Naive thymus-derived CD4-positive, alpha-beta T cell (primary cell): Measurements from ENCODE around the gene IMPA2. TPM values are rescaled to one million over a fixed set of nuclear protein-coding genes. Genes with fewer than 3 reads are reported as not detected.

Source experiments
- ATAC-seq: fragments of 150-1000 bp; cut with Tn5 transposase; 2 replicates; pipeline ENCODE4 v1.10.0; 2021; ENCODE audit warnings: mild to moderate bottlenecking, moderate library complexity
- CTCF ChIA-PET: fragments of 350-600 bp; sonication (Branson Sonifier 250); formaldehyde crosslinking; loops from one replicate; lab custom pipeline; 2021; ENCODE audit warnings: antibody characterized with exemption; lab: Charles Lee
- POLR2A ChIA-PET: fragments of 350-600 bp; sonication (Branson Sonifier 250); formaldehyde crosslinking; loops from one replicate; lab custom pipeline; 2021; ENCODE audit warnings: antibody characterized with exemption, inconsistent platforms; lab: Charles Lee
- DNase-seq, 9 donors: peaks; one replicate each; pipeline versions ENCODE4 v3.0.0 to v3.0.0-alpha.2; 2020 to 2022; ENCODE audit warnings: mixed read lengths in 1 of 9
- H3K27ac ChIP-seq: one replicate; pipeline ENCODE4 v1.7.0; 2013; ENCODE audit warnings: mild to moderate bottlenecking, low read depth, low read length, moderate library complexity
- H3K27me3 ChIP-seq, 2 donors: one replicate each; pipeline ENCODE4 v1.7.0; 2013; ENCODE audit warnings: low read length in 2 of 2, mild to moderate bottlenecking in 2 of 2, moderate library complexity in 2 of 2; ENCODE audit not compliant: control insufficient read depth in 2 of 2, insufficient read depth in 2 of 2
- H3K36me3 ChIP-seq, 3 experiments: 1 replicate in 2 of 3; 2 replicates in 1 of 3; pipeline ENCODE4 v1.7.0; 2013; ENCODE audit warnings: low read length in 3 of 3, mild to moderate bottlenecking in 3 of 3, moderate library complexity in 1 of 3; ENCODE audit not compliant: insufficient read depth in 3 of 3, control insufficient read depth in 2 of 3
- H3K4me1 ChIP-seq, 2 donors: one replicate each; pipeline ENCODE4 v1.7.0; 2013; ENCODE audit warnings: low read length in 2 of 2, mild to moderate bottlenecking in 2 of 2, moderate library complexity in 1 of 2; ENCODE audit not compliant: control insufficient read depth in 2 of 2, insufficient read depth in 2 of 2
- H3K4me3 ChIP-seq: 2 replicates; pipeline ENCODE4 v1.7.0; 2013; ENCODE audit warnings: mild to moderate bottlenecking, low read length
- H3K9me3 ChIP-seq, 3 experiments: 1 replicate in 2 of 3; 2 replicates in 1 of 3; pipeline ENCODE4 v1.7.0; 2013; ENCODE audit warnings: low read length in 3 of 3; ENCODE audit not compliant: control insufficient read depth in 2 of 3
- H3K27ac Mint-ChIP-seq, 9 donors: one replicate each; pipeline ENCODE4 v1.8.0; 2020 to 2022; ENCODE audit warnings: mixed read lengths in 9 of 9, mild to moderate bottlenecking in 8 of 9, moderate library complexity in 5 of 9, inconsistent platforms in 2 of 9
- H3K27me3 Mint-ChIP-seq, 5 donors: one replicate each; pipeline ENCODE4 v1.8.0; 2021 to 2022; ENCODE audit warnings: mixed read lengths in 5 of 5, mild to moderate bottlenecking in 1 of 5
- H3K36me3 Mint-ChIP-seq, 5 donors: one replicate each; pipeline ENCODE4 v1.8.0; 2020 to 2022; ENCODE audit warnings: mixed read lengths in 5 of 5, mild to moderate bottlenecking in 3 of 5, inconsistent platforms in 1 of 5
- H3K4me1 Mint-ChIP-seq, 7 donors: one replicate each; pipeline ENCODE4 v1.8.0; 2020 to 2022; ENCODE audit warnings: mixed read lengths in 7 of 7, mild to moderate bottlenecking in 3 of 7, inconsistent platforms in 1 of 7
- H3K4me3 Mint-ChIP-seq, 10 donors: one replicate each; pipeline ENCODE4 v1.8.0; 2020 to 2022; ENCODE audit warnings: mild to moderate bottlenecking in 10 of 10, mixed read lengths in 10 of 10, moderate library complexity in 6 of 10, inconsistent platforms in 2 of 10
- H3K9me3 Mint-ChIP-seq, 11 donors: one replicate each; pipeline ENCODE4 v1.8.0; 2020 to 2022; ENCODE audit warnings: mixed read lengths in 11 of 11, mild to moderate bottlenecking in 4 of 11, inconsistent platforms in 1 of 11, moderate library complexity in 1 of 11
- intact Hi-C, 2 donors: fragments of 100-400 bp; cut with micrococcal nuclease; formaldehyde crosslinking; loops; one replicate each; pipeline ENCODE4 v1.15.1; 2023
- polyA plus RNA-seq, 2 donors: library from polyadenylated mRNA; unstranded; fragments of 300-500 nt; fragmentation: Illumina TruSeq; gene quantifications; one replicate each; pipeline ENCODE4 v1.2.3, GENCODE V29; 2021
- total RNA-seq, 6 experiments: library from RNA in 5 of 6; stranded (reverse) in 5 of 6; gene quantifications; 1 replicate in 5 of 6; 2 replicates in 1 of 6; pipeline ENCODE4 v1.2.3 and lab custom pipeline; 2021 to 2026

IMPA2 gene
- total and polyA plus RNA-seq, 7 experiments from 2014 or later: 4.9 to 27.8 (median 7.8) TPM

DNA sequence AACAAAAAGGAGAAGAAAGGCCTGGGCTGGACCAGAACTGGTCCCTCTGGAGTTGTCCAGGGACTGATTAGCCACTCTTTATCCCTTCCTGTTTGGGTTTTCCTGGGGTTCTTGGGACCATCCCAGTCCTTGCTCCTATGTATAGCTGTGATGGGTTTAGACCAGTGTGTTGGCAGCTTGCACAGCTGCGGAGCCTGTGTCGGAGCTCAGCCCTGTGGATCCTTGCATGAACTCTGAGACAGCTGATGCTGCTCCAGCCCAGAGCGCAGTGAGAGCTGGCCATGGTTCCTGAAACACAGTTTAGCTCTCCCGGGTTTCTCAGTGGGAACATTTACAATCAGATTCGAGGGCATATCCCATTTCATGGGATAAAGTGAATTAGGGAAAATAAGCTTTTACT lies 16.9 kb downstream of the IMPA2 start:
- no peaks in the 10 kb centered on the region for H3K27me3 ChIP-seq
- ATAC-seq (no peak), DNase-seq (no peak)
- intact Hi-C loops: no loop called here
- H3K4me3 ChIP-seq: no peak overlapping the region
- Mint-ChIP-seq H3K9me3 (no peaks in the 10 kb centered on the region), H3K27ac (no peak overlapping the region), H3K27me3 (no peaks in the 10 kb centered on the region), H3K36me3 (peaks cover 0 to 3% (median 0%) of the 10 kb centered on the region in 5 donors), H3K4me1 (peaks cover 9 to 21% (median 14%) of the 10 kb centered on the region in 7 donors), H3K4me3 (no peak overlapping the region)
- H3K9me3 ChIP-seq: no peaks in the 10 kb centered on the region
- ChIA-PET POLR2A (no interaction called here), CTCF (interaction anchor here (1.5 to 10.1 kb wide), 3 partner anchors 9 to 149 kb away, joined by 3 to 162 read pairs (median 3); no protein-coding TSS in a partner anchor)
- no peaks in the 10 kb centered on the region for H3K36me3 ChIP-seq
- H3K27ac ChIP-seq: no peak overlapping the region
- peaks cover 0 to 6% of the 10 kb centered on the region in 2 donors for H3K4me1 ChIP-seq

- H3K27ac ChIP-seq: no peak overlapping the region
- intact Hi-C loops: no loop called here
- Mint-ChIP-seq H3K9me3 (no peaks in the 10 kb centered on the region), H3K4me3 (no peak overlapping the region), H3K27ac (no peak overlapping the region), H3K27me3 (no peaks in the 10 kb centered on the region), H3K36me3 (peaks cover 0 to 3% (median 0%) of the 10 kb centered on the region in 5 donors), H3K4me1 (peaks cover 9 to 21% (median 14%) of the 10 kb centered on the region in 7 donors)
- POLR2A ChIA-PET: no interaction called here
- no peak for ATAC-seq
- no peak overlapping the region for H3K4me3 ChIP-seq
- no peaks in the 10 kb centered on the region for H3K9me3 ChIP-seq
- no peaks in the 10 kb centered on the region for H3K27me3 ChIP-seq
- H3K4me1 ChIP-seq: peaks cover 0 to 6% of the 10 kb centered on the region in 2 donors
- CTCF ChIA-PET: interaction anchor here (1.5 to 10.1 kb wide), 3 partner anchors 10 to 150 kb away, joined by 3 to 162 read pairs (median 3); no protein-coding TSS in a partner anchor
- H3K36me3 ChIP-seq: no peaks in the 10 kb centered on the region
- DNase-seq: no peak
Observed at GRCh38 chr18:11999429-11999828, 18.1 kb downstream of the IMPA2 start.

DNA sequence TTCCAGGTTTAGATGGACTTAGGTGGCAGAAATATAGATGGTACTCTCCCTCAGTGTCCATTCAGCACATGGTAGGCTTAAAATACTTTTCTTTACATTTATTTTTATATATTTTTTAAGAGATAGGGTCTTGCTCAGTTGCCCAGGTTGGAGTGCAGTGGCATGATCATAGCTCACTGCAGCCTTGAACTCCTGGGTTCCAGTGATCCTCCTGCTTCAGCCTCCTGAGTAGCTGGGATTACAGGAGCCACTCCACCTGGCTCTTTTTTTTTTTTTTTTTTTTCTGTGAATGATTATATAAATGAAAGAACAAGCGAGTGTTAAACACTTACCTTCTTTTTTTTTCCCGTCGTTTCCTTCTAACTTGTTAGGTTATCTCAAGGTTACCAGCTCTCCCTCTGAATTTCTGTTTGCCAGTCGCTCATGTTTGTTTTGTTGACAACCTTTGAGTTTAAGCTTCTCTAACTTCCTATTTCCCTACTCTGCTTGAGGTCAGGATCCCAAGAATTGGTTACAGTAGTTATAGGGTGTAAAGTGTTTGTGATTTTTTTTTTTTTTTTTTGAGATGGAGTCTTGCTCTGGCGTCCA lies 18.9 kb downstream of the IMPA2 start:
- peaks cover 9 to 15% (median 14%) of the 10 kb centered on the region in 7 donors for H3K4me1 Mint-ChIP-seq
- Histone ChIP-seq H3K27me3 (no peaks in the 10 kb centered on the region), H3K4me1 (peaks cover 0 to 6% of the 10 kb centered on the region in 2 donors), H3K4me3 (no peak overlapping the region), H3K9me3 (no peaks in the 10 kb centered on the region), H3K36me3 (no peaks in the 10 kb centered on the region), H3K27ac (no peak overlapping the region)
- peaks cover 0 to 6% (median 0%) of the 10 kb centered on the region in 5 donors for H3K36me3 Mint-ChIP-seq
- no peaks in the 10 kb centered on the region for H3K9me3 Mint-ChIP-seq
- ChIA-PET CTCF (interaction anchor here (0.6 kb wide), 1 partner anchor 63 kb away, joined by 4 read pairs; no protein-coding TSS in a partner anchor), POLR2A (no interaction called here)
- intact Hi-C loops: no loop called here
- no peak overlapping the region for H3K4me3 Mint-ChIP-seq
- DNase-seq (no peak), ATAC-seq (no peak)
- H3K27ac Mint-ChIP-seq: no peak overlapping the region
- H3K27me3 Mint-ChIP-seq: no peaks in the 10 kb centered on the region

DNA sequence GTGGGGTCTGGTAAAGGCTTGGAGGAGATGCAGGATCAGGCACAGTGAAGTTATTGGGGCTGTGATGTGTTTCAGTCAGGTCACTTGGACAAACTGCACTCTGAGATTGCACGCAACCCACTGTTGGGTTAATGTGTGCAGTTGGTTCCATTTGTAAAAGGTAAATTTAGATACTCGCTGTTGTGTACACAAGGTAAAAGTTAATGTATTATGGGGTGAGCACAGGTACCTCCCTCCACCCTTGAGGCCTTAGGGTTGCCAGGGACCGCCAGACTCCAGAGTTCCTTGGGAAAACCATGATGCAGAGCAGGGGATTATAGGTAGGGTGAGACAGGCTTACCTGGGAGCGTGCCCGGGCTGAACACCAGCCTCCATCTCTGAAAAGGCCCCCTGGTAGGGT lies 20.1 kb downstream of the IMPA2 start:
- Mint-ChIP-seq H3K4me1 (peaks cover 0 to 5% (median 4%) of the 10 kb centered on the region in 7 donors), H3K9me3 (no peaks in the 10 kb centered on the region), H3K4me3 (no peak overlapping the region), H3K36me3 (peaks cover 0 to 7% (median 0%) of the 10 kb centered on the region in 5 donors), H3K27ac (peak overlapping the region in 1 of 9 donors; percentile 43), H3K27me3 (no peaks in the 10 kb centered on the region)
- Histone ChIP-seq H3K4me1 (no peaks in the 10 kb centered on the region), H3K27ac (no peak overlapping the region), H3K9me3 (no peaks in the 10 kb centered on the region), H3K36me3 (no peaks in the 10 kb centered on the region), H3K27me3 (no peaks in the 10 kb centered on the region), H3K4me3 (no peak overlapping the region)
- intact Hi-C loops: no loop called here
- CTCF ChIA-PET: no interaction called here
- POLR2A ChIA-PET: no interaction called here
- no peak for DNase-seq
- no peak for ATAC-seq

DNA sequence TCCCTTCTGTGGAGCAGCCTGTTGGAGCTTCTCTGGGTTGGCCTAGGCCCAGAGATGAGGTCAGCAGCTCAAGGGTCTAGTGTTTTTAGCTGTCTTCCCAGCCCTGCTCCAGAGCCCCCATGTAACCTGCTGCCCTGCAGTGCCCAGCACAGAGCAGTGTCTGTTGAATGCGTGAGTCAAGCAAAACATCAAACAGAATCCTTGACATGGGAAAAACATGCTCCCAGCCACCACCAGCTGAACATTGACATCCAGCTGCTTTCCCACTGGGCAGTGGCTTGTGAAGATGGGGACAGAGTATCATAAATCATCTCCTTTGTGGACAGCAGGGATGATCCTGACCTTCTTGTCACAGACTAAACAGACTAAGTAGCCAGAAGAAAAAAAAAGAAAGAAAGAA lies 22.6 kb downstream of the IMPA2 start:
- CTCF ChIA-PET: interaction anchor here (1.6 kb wide), 1 partner anchor 9 kb away, joined by 7 read pairs; no protein-coding TSS in a partner anchor
- no peak overlapping the region for H3K27ac ChIP-seq

GRCh38 chr18:12005538-12006487 lies 24.5 kb downstream of the IMPA2 start:
- Mint-ChIP-seq H3K4me3 (no peak overlapping the region), H3K27me3 (no peaks in the 10 kb centered on the region), H3K27ac (no peak overlapping the region), H3K36me3 (peaks cover 0 to 15% (median 0%) of the 10 kb centered on the region in 5 donors), H3K9me3 (peaks cover 0 to 1% (median 0%) of the 10 kb centered on the region in 11 donors), H3K4me1 (peaks cover 0 to 1% (median 0%) of the 10 kb centered on the region in 7 donors)
- POLR2A ChIA-PET: no interaction called here
- Histone ChIP-seq H3K36me3 (no peaks in the 10 kb centered on the region), H3K27ac (no peak overlapping the region), H3K9me3 (no peaks in the 10 kb centered on the region), H3K27me3 (no peaks in the 10 kb centered on the region), H3K4me3 (no peak overlapping the region), H3K4me1 (no peaks in the 10 kb centered on the region)
- DNase-seq (no peak), ATAC-seq (no peak)
- intact Hi-C loops: no loop called here
- CTCF ChIA-PET: interaction anchor here (0.9 to 1.4 kb wide), 2 partner anchors 17 to 69 kb away, joined by 3 read pairs; no protein-coding TSS in a partner anchor

More for the DNA sequence above, 22.6 kb downstream of the IMPA2 start:
- H3K9me3 ChIP-seq: no peaks in the 10 kb centered on the region
- no peak overlapping the region for H3K4me3 ChIP-seq
- H3K4me1 ChIP-seq: no peaks in the 10 kb centered on the region
- Mint-ChIP-seq H3K36me3 (peaks cover 0 to 15% (median 0%) of the 10 kb centered on the region in 5 donors), H3K9me3 (no peaks in the 10 kb centered on the region), H3K4me1 (peaks cover 0 to 1% (median 0%) of the 10 kb centered on the region in 7 donors), H3K27me3 (no peaks in the 10 kb centered on the region), H3K27ac (no peak overlapping the region), H3K4me3 (no peak overlapping the region)
- intact Hi-C loops: no loop called here
- no peak for ATAC-seq
- H3K36me3 ChIP-seq: no peaks in the 10 kb centered on the region
- no peak for DNase-seq
- H3K27me3 ChIP-seq: no peaks in the 10 kb centered on the region
- POLR2A ChIA-PET: no interaction called here
